ENCODE data around the gene RPA1. TPM values are rescaled to one million over a fixed set of nuclear protein-coding genes. Genes with fewer than 3 reads are reported as not detected.
"Not testable (repeated sequence)": the region's sequence is repeated elsewhere in the genome, so short reads cannot be mapped to it uniquely, and the experiment has no call there.

Gene RPA1
- total and polyA plus RNA-seq, 2 experiments from 2014 or later, result 50.0 to 78.9 TPM

- H3K4me3 ChIP-seq, result no peak overlapping the region
- TF ChIP-seq, protein P1, sequence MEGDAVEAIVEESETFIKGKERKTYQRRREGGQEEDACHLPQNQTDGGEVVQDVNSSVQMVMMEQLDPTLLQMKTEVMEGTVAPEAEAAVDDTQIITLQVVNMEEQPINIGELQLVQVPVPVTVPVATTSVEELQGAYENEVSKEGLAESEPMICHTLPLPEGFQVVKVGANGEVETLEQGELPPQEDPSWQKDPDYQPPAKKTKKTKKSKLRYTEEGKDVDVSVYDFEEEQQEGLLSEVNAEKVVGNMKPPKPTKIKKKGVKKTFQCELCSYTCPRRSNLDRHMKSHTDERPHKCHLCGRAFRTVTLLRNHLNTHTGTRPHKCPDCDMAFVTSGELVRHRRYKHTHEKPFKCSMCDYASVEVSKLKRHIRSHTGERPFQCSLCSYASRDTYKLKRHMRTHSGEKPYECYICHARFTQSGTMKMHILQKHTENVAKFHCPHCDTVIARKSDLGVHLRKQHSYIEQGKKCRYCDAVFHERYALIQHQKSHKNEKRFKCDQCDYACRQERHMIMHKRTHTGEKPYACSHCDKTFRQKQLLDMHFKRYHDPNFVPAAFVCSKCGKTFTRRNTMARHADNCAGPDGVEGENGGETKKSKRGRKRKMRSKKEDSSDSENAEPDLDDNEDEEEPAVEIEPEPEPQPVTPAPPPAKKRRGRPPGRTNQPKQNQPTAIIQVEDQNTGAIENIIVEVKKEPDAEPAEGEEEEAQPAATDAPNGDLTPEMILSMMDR (IDR thresholded peaks at IDR 0.05; ENCODE audit: low read depth, low read length), result no peak
- no peaks in the 10 kb centered on the region for H3K9me3 ChIP-seq (ENCODE audit: low read depth)
- peaks cover 21% of the 10 kb centered on the region for H3K4me1 ChIP-seq (ENCODE audit: low read depth)
- no peak overlapping the region for H3K27ac ChIP-seq
- peak in 1 of 2 donors; percentile 5 for DNase-seq (ENCODE audit: low read depth in 1 of 2, low spot score in 1 of 2)
- H3K36me3 ChIP-seq, result no peaks in the 10 kb centered on the region
- no peaks in the 10 kb centered on the region for H3K27me3 ChIP-seq
Measured at GRCh38 chr17:1843947-1844346, 14.1 kb downstream of the RPA1 start.

DNA sequence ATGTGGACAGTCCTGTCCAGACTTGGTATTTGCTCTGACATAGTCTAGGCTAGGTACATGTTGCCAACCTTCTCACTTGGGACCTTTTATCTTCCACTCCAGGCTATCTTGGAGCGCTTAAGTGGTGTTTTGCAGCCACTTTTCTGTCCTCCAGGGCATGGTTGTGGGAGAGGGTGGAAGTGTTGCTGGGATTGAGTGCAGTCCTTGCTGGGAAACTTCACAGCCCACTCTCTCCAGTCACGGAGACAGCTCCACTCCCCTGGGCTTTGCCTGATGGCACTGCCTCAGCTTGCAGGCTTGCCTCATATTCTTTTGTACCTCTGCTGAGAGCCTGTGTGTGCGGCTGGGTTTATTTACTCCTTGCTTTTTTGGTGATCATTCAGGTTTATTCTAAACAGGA, 17.4 kb downstream of the RPA1 start:
- Histone ChIP-seq H3K27ac (peak overlapping the region; percentile 72), H3K27me3 (no peaks in the 10 kb centered on the region), H3K4me1 (ENCODE audit: low read depth) (peaks cover 21% of the 10 kb centered on the region), H3K4me3 (no peak overlapping the region), H3K36me3 (no peaks in the 10 kb centered on the region), H3K9me3 (ENCODE audit: low read depth) (no peaks in the 10 kb centered on the region)
- TF ChIP-seq, protein P1 (IDR thresholded peaks at IDR 0.05; ENCODE audit: low read depth, low read length), result no peak
- peak in 1 of 2 donors; percentile 82 for DNase-seq (ENCODE audit: low read depth in 1 of 2, low spot score in 1 of 2)

DNA sequence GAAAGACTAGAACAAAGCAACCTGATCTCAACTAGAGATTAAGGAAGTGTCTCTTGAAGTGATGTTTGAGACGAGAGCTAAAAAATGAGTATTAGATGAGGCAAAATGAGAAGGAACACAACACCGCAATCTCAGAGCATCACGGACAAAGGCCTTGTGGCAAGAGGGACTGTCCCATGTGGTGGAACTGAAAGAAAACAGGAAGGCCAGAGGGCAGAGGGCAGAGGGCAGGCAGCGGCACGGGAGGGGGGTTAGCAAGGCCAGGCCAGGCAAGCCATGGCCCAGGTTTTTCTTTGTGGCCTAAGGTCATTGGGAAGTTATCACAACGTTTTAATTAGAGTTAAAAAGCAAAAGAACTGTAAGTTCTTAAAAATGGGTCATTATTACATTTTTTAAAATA, 22.5 kb downstream of the RPA1 start:
- Histone ChIP-seq H3K4me3 (no peak overlapping the region), H3K27ac (no peak overlapping the region), H3K27me3 (no peaks in the 10 kb centered on the region), H3K36me3 (peaks cover 12% of the 10 kb centered on the region), H3K9me3 (ENCODE audit: low read depth) (no peaks in the 10 kb centered on the region), H3K4me1 (ENCODE audit: low read depth) (peaks cover 7% of the 10 kb centered on the region)
- no peak for DNase-seq (ENCODE audit: low read depth in 1 of 2, low spot score in 1 of 2)
- TF ChIP-seq, protein P1 (IDR thresholded peaks at IDR 0.05; ENCODE audit: low read depth, low read length), result no peak

DNA sequence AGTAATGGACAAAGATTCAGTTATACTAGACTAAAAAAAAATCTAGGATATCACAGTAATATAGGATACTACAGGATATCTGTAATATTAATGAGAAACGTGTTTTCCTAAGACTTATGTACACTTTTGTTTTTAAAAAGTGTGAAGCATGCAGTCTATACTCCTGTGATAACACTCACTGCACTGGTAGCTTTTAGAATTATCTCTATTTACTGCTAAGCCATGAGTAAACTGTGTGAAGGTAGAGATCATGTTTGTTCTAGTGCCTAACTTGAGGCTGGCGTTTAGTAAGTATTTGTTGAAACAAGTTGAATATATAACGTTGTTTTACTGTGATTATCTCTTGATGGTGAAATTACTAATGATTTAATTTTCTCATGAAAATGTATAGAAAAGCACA, 23.9 kb downstream of the RPA1 start:
- no peaks in the 10 kb centered on the region for H3K9me3 ChIP-seq (ENCODE audit: low read depth)

DNA sequence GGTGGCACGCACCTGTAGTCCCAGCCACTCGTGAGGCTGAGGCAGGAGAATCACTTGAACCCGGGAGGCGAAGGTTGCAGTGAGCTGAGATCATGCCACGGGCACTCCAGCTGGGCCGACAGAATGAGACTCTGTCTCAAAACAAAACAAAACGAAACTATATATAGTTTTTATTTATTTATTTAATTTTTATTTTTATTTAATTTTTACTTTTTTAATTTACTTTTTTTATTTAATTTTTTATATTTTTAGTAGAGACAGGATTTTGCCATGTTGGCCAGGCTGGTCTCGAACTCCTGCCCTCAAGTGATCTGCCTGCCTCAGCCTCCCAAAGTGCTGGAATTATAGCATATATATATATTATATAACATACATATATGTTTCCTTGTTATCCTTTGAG, 26.7 kb downstream of the RPA1 start:
- peaks cover 17% of the 10 kb centered on the region for H3K36me3 ChIP-seq
- H3K27ac ChIP-seq; DNase-seq (ENCODE audit: low read depth in 1 of 2, low spot score in 1 of 2); H3K27me3 ChIP-seq; H3K4me1 ChIP-seq (ENCODE audit: low read depth); H3K4me3 ChIP-seq; H3K9me3 ChIP-seq (ENCODE audit: low read depth): not testable (repeated sequence)

More for the DNA sequence above, 23.9 kb downstream of the RPA1 start:
- H3K36me3 ChIP-seq, result peaks cover 12% of the 10 kb centered on the region
- H3K27me3 ChIP-seq, result no peaks in the 10 kb centered on the region
- no peaks in the 10 kb centered on the region for H3K4me1 ChIP-seq (ENCODE audit: low read depth)
- H3K4me3 ChIP-seq, result no peak overlapping the region
- DNase-seq (ENCODE audit: low read depth in 1 of 2, low spot score in 1 of 2), result no peak
- no peak overlapping the region for H3K27ac ChIP-seq
- TF ChIP-seq, protein P1 (IDR thresholded peaks at IDR 0.05; ENCODE audit: low read depth, low read length), result no peak

GRCh38 chr17:1860978-1861377, 31.2 kb downstream of the RPA1 start:
- Histone ChIP-seq H3K36me3 (peaks cover 4% of the 10 kb centered on the region), H3K27me3 (no peaks in the 10 kb centered on the region), H3K27ac (no peak overlapping the region), H3K4me1 (ENCODE audit: low read depth) (no peaks in the 10 kb centered on the region), H3K9me3 (ENCODE audit: low read depth) (no peaks in the 10 kb centered on the region), H3K4me3 (no peak overlapping the region)
- DNase-seq (ENCODE audit: low read depth in 1 of 2, low spot score in 1 of 2), result no peak
- TF ChIP-seq, protein P1 (IDR thresholded peaks at IDR 0.05; ENCODE audit: low read depth, low read length), result no peak
